ENCODE data around the gene TSPAN5.

Gene TSPAN5

GRCh38 chr4:98524230-98524629 is 134.2 kb downstream of the TSPAN5 start:
- no peak overlapping the region for H3K27ac ChIP-seq
- TF ChIP-seq ZFX (IDR thresholded peaks at IDR 0.05) (no peak), CTCF (conservative IDR thresholded peaks at IDR 0.05) (no peak)

- H3K27ac ChIP-seq = no peak overlapping the region
- no peak for TF ChIP-seq ZFX (IDR thresholded peaks at IDR 0.05)
- no peak for TF ChIP-seq CTCF (conservative IDR thresholded peaks at IDR 0.05)
These were observed 135.6 kb downstream of the TSPAN5 start for GRCh38 chr4:98522636-98523395.

GRCh38 chr4:98522062-98522461 is 136.3 kb downstream of the TSPAN5 start:
- TF ChIP-seq ZFX (IDR thresholded peaks at IDR 0.05) = no peak
- no peak for TF ChIP-seq CTCF (conservative IDR thresholded peaks at IDR 0.05)
- no peak overlapping the region for H3K27ac ChIP-seq

GRCh38 chr4:98521486-98521885 is 136.9 kb downstream of the TSPAN5 start:
- TF ChIP-seq CTCF (conservative IDR thresholded peaks at IDR 0.05) (no peak), ZFX (IDR thresholded peaks at IDR 0.05) (no peak)
- no peak overlapping the region for H3K27ac ChIP-seq

GRCh38 chr4:98519268-98519977 is 139.0 kb downstream of the TSPAN5 start:
- no peak overlapping the region for H3K27ac ChIP-seq
- TF ChIP-seq CTCF (conservative IDR thresholded peaks at IDR 0.05) (no peak), ZFX (IDR thresholded peaks at IDR 0.05) (no peak)

GRCh38 chr4:98518559-98519267 is 139.7 kb downstream of the TSPAN5 start:
- no peak overlapping the region for H3K27ac ChIP-seq
- TF ChIP-seq CTCF (conservative IDR thresholded peaks at IDR 0.05) = no peak
- TF ChIP-seq ZFX (IDR thresholded peaks at IDR 0.05) = no peak
